ENCODE measurements around the gene MED16.
A peak's percentile ranks its signal among the peaks of the same experiment; 100 is the strongest.
"Not testable (repeated sequence)": the region's sequence is repeated elsewhere in the genome, so short reads cannot be mapped to it uniquely, and the experiment has no call there.

MED16 gene

GRCh38 chr19:853014-853585, 39.9 kb downstream of the MED16 start:
- no peak for DNase-seq

GRCh38 chr19:852136-853013, 40.6 kb downstream of the MED16 start, which contains the start of gene ELANE:
TSS of gene ELANE (plus strand) at chr19:852303. CDS start at chr19:852329, 26 bp downstream.
- DNase-seq, result no peak

- DNase-seq, result no peak
Measured at GRCh38 chr19:850979-851335, 42.0 kb downstream of the MED16 start.

GRCh38 chr19:850221-850978, 42.6 kb downstream of the MED16 start:
- peak; percentile 88 for DNase-seq

GRCh38 chr19:849195-849594, 43.8 kb downstream of the MED16 start:
- not testable (repeated sequence) for DNase-seq

GRCh38 chr19:848386-848921, 44.5 kb downstream of the MED16 start:
- no peak for DNase-seq

GRCh38 chr19:845707-846521, 47.1 kb downstream of the MED16 start:
- DNase-seq, result no peak

- DNase-seq, result no peak
Measured at GRCh38 chr19:844546-844971, 48.4 kb downstream of the MED16 start.

GRCh38 chr19:843836-844545, 49.0 kb downstream of the MED16 start:
- no peak for DNase-seq

- no peak for DNase-seq
Measured at GRCh38 chr19:843180-843835, 49.7 kb downstream of the MED16 start.

GRCh38 chr19:842802-843179, 50.2 kb downstream of the MED16 start:
- not testable (repeated sequence) for DNase-seq

- no peak for DNase-seq
Measured at GRCh38 chr19:840519-841206, 52.3 kb downstream of the MED16 start, which contains the start of gene PRTN3. TSS of gene PRTN3 (plus strand) at chr19:840999. CDS start at chr19:841009, 10 bp downstream.

GRCh38 chr19:835210-835810, 57.7 kb downstream of the MED16 start:
- no peak for DNase-seq

- DNase-seq, result no peak
Measured at GRCh38 chr19:834216-834615, 58.8 kb downstream of the MED16 start.

- no peak for DNase-seq
Measured at GRCh38 chr19:831407-832369, 61.3 kb downstream of the MED16 start.

GRCh38 chr19:829129-829758, 63.7 kb downstream of the MED16 start:
- DNase-seq, result no peak

GRCh38 chr19:827710-828321, 65.2 kb downstream of the MED16 start, which contains the start of gene AZU1:
TSS of gene AZU1 (plus strand) at chr19:827837. CDS start at chr19:827847, 10 bp downstream.
- no peak for DNase-seq

GRCh38 chr19:827314-827709, 65.7 kb downstream of the MED16 start:
- no peak for DNase-seq

All from 8988T (cell line).